Activated CD8-positive, alpha-beta memory T cell treated with anti-CD3 and anti-CD28 coated beads, Interleukin-2, amount 10 ng/mL, durations not matched to agents 7 days and 5 days (primary cell): ENCODE results near the gene IDH3G. TPM values are rescaled to one million over a fixed set of nuclear protein-coding genes. Genes with fewer than 3 reads are reported as not detected.

ENCODE experiments used
- ATAC-seq: fragments of 150-1000 bp; cut with Tn5 transposase; one replicate; pipeline ENCODE4 v1.10.0; 2021; ENCODE audit warnings: moderate library complexity
- CTCF ChIA-PET: fragments of 350-600 bp; sonication (Branson Sonifier 250); formaldehyde crosslinking; loops from one replicate; lab custom pipeline; 2021; ENCODE audit warnings: antibody characterized with exemption; lab: Charles Lee
- DNase-seq: peaks from one replicate; pipeline ENCODE4 v3.0.0-alpha.2; 2020
- H3K27ac Mint-ChIP-seq: one replicate; pipeline ENCODE4 v1.8.0; 2021; ENCODE audit warnings: mild to moderate bottlenecking, mixed read lengths
- H3K27me3 Mint-ChIP-seq: one replicate; pipeline ENCODE4 v1.8.0; 2021; ENCODE audit warnings: mixed read lengths
- H3K36me3 Mint-ChIP-seq: one replicate; pipeline ENCODE4 v1.8.0; 2021; ENCODE audit warnings: mild to moderate bottlenecking, mixed read lengths
- H3K4me1 Mint-ChIP-seq: one replicate; pipeline ENCODE4 v1.8.0; 2021; ENCODE audit warnings: mixed read lengths
- H3K4me3 Mint-ChIP-seq: one replicate; pipeline ENCODE4 v1.8.0; 2021; ENCODE audit warnings: mild to moderate bottlenecking, moderate library complexity, mixed read lengths
- H3K9me3 Mint-ChIP-seq: one replicate; pipeline ENCODE4 v1.8.0; 2022; ENCODE audit warnings: low read depth, mixed read lengths
- total RNA-seq, 2 experiments: library from RNA; stranded (reverse); gene quantifications; one replicate each; pipeline ENCODE4 v1.2.3, GENCODE V29; 2021

Gene IDH3G
- total RNA-seq, 2 experiments from 2014 or later, result 69.4 to 72.0 TPM

- no peaks in the 10 kb centered on the region for H3K36me3 Mint-ChIP-seq
- CTCF ChIA-PET, result no interaction called here
- H3K27me3 Mint-ChIP-seq, result no peaks in the 10 kb centered on the region
- H3K4me3 Mint-ChIP-seq, result no peak overlapping the region
- H3K4me1 Mint-ChIP-seq, result peaks cover 5% of the 10 kb centered on the region
- H3K9me3 Mint-ChIP-seq, result no peaks in the 10 kb centered on the region
- H3K27ac Mint-ChIP-seq, result no peak overlapping the region
- no peak for ATAC-seq
- no peak for DNase-seq
These were observed 23.4 kb downstream of the IDH3G start for GRCh38 chrX:153770601-153771414.

DNA sequence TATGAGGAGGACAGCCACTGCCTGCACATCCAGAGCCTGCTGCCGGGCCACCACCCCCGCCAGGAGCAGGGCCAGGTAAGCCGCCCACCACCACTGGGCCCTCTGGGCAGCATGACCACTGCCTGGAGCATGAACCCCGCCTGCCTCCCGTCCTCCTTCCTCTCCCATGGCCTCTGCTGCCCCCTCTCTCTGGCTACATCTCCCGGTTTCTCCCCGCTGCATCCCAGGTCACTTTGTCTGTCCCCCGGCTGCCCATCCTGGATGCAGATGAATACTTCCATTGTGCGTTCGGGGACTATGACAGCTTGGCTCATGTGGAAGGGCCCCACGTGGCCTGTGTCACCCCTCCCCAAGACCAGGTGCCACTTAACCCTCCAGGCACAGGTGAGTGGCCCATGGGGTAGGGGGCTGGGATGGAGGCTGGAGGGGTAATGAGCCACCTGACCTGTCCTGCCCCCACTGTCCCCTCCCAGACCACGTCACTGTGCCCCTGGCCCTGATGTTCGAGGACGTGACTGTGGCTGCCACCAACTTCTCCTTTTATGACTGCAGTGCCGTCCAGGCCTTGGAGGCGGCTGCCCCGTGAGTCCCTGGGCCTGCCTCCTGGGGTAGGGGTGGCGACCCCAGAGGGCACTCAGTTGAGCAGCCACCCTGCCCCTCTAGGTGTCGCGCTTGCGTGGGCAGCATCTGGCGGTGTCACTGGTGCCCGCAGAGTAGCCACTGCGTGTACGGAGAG is 24.1 kb downstream of the IDH3G start:
- Mint-ChIP-seq H3K27ac (no peak overlapping the region), H3K27me3 (no peaks in the 10 kb centered on the region), H3K4me3 (no peak overlapping the region), H3K9me3 (no peaks in the 10 kb centered on the region), H3K4me1 (peaks cover 5% of the 10 kb centered on the region), H3K36me3 (no peaks in the 10 kb centered on the region)
- DNase-seq (no peak), ATAC-seq (no peak)
- CTCF ChIA-PET, result no interaction called here

DNA sequence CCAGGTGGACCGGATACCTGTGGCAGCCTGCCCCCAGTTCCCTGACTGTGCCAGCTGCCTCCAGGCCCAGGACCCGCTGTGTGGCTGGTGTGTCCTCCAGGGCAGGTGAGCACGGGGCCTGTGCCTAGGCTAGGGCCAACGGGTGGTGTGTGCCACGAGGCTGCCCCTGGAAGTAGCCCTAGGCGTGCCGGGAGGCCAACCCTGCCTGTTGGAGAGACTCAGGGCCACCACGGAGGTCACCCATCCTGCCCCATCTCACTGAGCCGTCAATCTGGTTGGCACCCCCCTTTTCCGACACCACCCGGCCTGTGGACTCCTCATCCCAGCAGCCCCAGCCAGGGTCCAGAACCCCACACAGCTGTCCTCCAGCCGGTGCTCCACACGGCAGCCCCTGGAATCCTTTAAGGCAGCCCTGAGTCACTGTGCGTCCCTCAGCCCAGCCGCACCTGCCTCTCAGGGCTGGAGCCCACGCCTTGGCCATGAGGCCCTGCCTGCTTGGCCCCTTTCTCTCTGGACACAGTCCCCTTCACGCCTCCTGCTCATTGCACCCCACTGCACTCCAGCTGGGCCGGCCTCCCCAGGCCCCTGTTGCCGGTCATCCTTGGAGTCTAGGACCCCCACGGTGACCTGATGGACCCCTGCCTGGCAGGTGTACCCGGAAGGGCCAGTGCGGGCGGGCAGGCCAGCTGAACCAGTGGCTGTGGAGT is 24.9 kb downstream of the IDH3G start:
- no peak for ATAC-seq
- Mint-ChIP-seq H3K27ac (no peak overlapping the region), H3K36me3 (no peaks in the 10 kb centered on the region), H3K9me3 (no peaks in the 10 kb centered on the region), H3K4me1 (peaks cover 5% of the 10 kb centered on the region), H3K4me3 (no peak overlapping the region), H3K27me3 (no peaks in the 10 kb centered on the region)
- DNase-seq, result no peak
- CTCF ChIA-PET, result no interaction called here

DNA sequence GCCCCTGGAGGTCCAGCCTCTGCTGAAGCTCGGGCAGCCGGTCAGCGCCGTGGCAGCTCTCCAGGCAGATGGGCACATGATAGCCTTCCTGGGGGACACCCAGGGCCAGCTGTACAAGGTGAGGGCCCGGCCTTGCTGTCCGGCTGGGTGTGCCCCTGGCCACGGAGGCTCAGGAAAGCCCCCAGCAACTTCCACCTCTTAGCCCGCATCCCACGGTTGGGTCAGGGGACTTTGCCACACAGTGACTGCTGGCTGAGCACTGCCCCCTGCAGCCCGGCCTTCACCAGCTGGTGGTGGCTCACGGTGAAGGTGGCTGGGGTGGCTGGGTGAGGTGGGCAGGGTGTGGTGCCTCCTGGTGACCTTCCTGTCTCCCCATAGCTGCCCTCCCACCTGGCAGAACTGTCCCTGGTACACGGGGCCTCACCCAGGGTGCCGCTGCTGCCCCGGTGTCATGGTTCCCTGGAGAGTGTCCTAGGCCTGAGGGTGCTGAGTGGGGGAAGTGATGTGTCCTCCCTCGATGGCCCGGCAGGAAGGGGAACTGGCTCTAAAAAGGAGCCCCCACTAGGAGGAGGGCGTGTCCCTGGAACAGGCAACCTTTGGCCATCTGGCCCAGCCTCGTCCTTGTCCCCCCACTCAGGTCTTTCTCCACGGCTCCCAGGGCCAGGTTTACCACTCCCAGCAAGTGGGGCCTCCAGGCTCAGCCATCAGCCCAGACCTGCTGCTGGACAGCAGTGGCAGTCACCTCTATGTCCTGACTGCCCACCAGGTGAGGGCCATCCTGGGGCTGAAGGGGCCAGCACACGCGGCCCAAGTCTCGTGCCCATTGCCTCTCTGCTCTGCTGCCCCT is 25.6 kb downstream of the IDH3G start:
- Mint-ChIP-seq H3K27me3 (no peaks in the 10 kb centered on the region), H3K9me3 (no peaks in the 10 kb centered on the region), H3K36me3 (no peaks in the 10 kb centered on the region), H3K27ac (no peak overlapping the region), H3K4me1 (peaks cover 5% of the 10 kb centered on the region), H3K4me3 (no peak overlapping the region)
- DNase-seq, result no peak
- CTCF ChIA-PET, result interaction anchor here (1.3 to 1.6 kb wide), 2 partner anchors 26 to 158 kb away, joined by 3 read pairs; partner anchors contain the start of genes IDH3G and SSR4
- ATAC-seq, result no peak

- DNase-seq, result no peak
- no peaks in the 10 kb centered on the region for H3K36me3 Mint-ChIP-seq
- CTCF ChIA-PET, result interaction anchor here (1.3 to 1.6 kb wide), 2 partner anchors 27 to 159 kb away, joined by 3 read pairs; partner anchors contain the start of genes IDH3G and SSR4
These were observed 26.5 kb downstream of the IDH3G start for GRCh38 chrX:153767674-153768055.

GRCh38 chrX:153766871-153767673 is 27.1 kb downstream of the IDH3G start:
- CTCF ChIA-PET, result interaction anchor here (1.3 to 1.6 kb wide), 3 partner anchors 27 to 180 kb away, joined by 3 to 5 read pairs (median 3); partner anchors contain the start of genes IDH3G and SSR4
- DNase-seq (no peak), ATAC-seq (no peak)
- Mint-ChIP-seq H3K27ac (no peak overlapping the region), H3K36me3 (no peaks in the 10 kb centered on the region), H3K27me3 (no peaks in the 10 kb centered on the region), H3K4me1 (peaks cover 5% of the 10 kb centered on the region), H3K9me3 (no peaks in the 10 kb centered on the region), H3K4me3 (no peak overlapping the region)

More at GRCh38 chrX:153767674-153768055, 26.5 kb downstream of the IDH3G start:
- Mint-ChIP-seq H3K27me3 (no peaks in the 10 kb centered on the region), H3K4me3 (no peak overlapping the region), H3K4me1 (peaks cover 5% of the 10 kb centered on the region), H3K9me3 (no peaks in the 10 kb centered on the region), H3K27ac (no peak overlapping the region)
- ATAC-seq, result no peak

GRCh38 chrX:153766098-153766817 is 27.9 kb downstream of the IDH3G start:
- ATAC-seq, result peak; percentile 35
- Mint-ChIP-seq H3K27ac (no peak overlapping the region), H3K9me3 (no peaks in the 10 kb centered on the region), H3K4me1 (peaks cover 5% of the 10 kb centered on the region), H3K36me3 (no peaks in the 10 kb centered on the region), H3K4me3 (no peak overlapping the region), H3K27me3 (no peaks in the 10 kb centered on the region)
- no peak for DNase-seq
- CTCF ChIA-PET, result interaction anchor here (1.5 kb wide), 1 partner anchor 181 kb away, joined by 5 read pairs; no protein-coding TSS in a partner anchor

DNA sequence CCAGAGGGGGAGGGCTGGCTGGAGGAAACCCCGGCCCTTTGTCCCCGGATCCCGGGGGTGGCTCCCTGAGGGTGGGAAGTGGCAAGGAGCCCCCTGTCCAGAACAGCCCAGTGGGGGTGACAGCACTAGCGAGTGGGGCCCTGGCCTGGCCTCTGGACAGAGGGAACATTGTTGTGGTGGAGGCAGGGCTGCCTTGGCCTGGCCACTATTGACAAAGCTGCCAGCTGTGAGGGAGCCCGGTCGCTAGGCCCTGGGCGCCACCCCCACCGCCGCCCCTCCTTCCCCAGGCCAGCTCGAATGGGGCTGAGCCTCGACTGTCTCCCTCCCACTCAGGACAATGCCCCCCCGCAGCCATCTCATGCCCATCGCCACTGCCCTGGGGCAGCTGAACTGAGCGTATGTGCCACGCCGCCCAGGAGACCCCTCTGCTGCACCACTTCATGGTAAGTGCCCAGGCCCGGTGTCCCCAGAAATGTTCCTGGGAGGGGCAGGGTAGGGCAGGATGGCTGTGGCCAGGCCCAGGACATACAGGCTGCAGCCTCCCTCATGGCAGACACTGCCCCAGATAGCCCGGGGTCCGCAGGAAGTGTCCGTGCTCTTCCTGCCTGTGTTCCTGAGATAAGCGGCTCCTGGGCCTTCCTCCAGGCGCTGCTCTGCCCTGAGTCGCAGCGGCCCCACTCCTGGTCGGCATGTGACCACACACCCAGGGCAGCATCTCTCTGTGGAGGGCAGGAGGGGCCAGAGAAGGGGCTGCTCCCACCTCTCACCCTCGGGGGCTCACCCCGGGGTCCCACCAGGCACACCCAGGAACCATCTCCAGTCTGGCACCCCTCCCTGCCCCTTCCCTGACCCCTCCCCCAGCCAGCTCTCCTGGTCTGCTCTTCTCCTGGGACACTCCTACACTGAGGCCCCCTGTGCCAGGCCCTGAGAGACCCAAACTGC is 28.8 kb downstream of the IDH3G start:
- no peak for ATAC-seq
- H3K4me3 Mint-ChIP-seq, result no peak overlapping the region

GRCh38 chrX:153764786-153765137 is 29.4 kb downstream of the IDH3G start:
- CTCF ChIA-PET, result interaction anchor here (0.6 to 1.7 kb wide), 9 partner anchors 10 to 206 kb away, joined by 3 to 10 read pairs (median 3); partner anchors contain the start of genes ARHGAP4, IDH3G, RENBP and SSR4
- no peak overlapping the region for H3K27ac Mint-ChIP-seq
- H3K9me3 Mint-ChIP-seq, result no peaks in the 10 kb centered on the region
- peaks cover 5% of the 10 kb centered on the region for H3K4me1 Mint-ChIP-seq
- no peaks in the 10 kb centered on the region for H3K27me3 Mint-ChIP-seq
- H3K4me3 Mint-ChIP-seq, result no peak overlapping the region
- no peak for ATAC-seq
- DNase-seq, result no peak
- H3K36me3 Mint-ChIP-seq, result no peaks in the 10 kb centered on the region

More for the DNA sequence above, 28.8 kb downstream of the IDH3G start:
- CTCF ChIA-PET, result interaction anchor here (1.1 to 1.5 kb wide), 3 partner anchors 137 to 182 kb away, joined by 3 to 5 read pairs (median 3); partner anchors contain the start of gene ARHGAP4
- Mint-ChIP-seq H3K27me3 (no peaks in the 10 kb centered on the region), H3K36me3 (no peaks in the 10 kb centered on the region), H3K27ac (no peak overlapping the region), H3K4me1 (peaks cover 5% of the 10 kb centered on the region), H3K9me3 (no peaks in the 10 kb centered on the region)
- no peak for DNase-seq

- Mint-ChIP-seq H3K27ac (no peak within 1 kb of the TSS), H3K27me3 (no peaks in the 10 kb centered on the region), H3K4me3 (no peak within 1 kb of the TSS), H3K36me3 (no peaks in the 10 kb centered on the region), H3K4me1 (peaks cover 5% of the 10 kb centered on the region), H3K9me3 (no peaks in the 10 kb centered on the region)
- DNase-seq (peak; percentile 77), ATAC-seq (peak; percentile 91)
- CTCF ChIA-PET, result interaction anchor here (0.6 to 1.8 kb wide), 14 partner anchors 9 to 207 kb away, joined by 3 to 10 read pairs (median 3); partner anchors contain the start of genes ARHGAP4, IDH3G, RENBP and SSR4
These were observed 30.0 kb downstream of the IDH3G start, which contains the start of gene PLXNB3 for GRCh38 chrX:153763989-153764755. Gene PLXNB3, plus strand, starts transcription at chrX:153764249. Its CDS starts 1,287 bp downstream, at chrX:153765536.
